Ovary (tissue), 3 donors: ENCODE measurements around the gene MALRD1.

Experiments used
- EP300 ChIP-seq: sonication (generic); formaldehyde crosslinking; IDR thresholded peaks from one replicate; pipeline ENCODE4 v1.6.1; 2017; ENCODE audit warnings: antibody characterized with exemption
- POLR2A ChIP-seq: fragments of 450-650 bp; IDR thresholded peaks from one replicate; pipeline ENCODE4 v1.6.1; 2017; ENCODE audit warnings: antibody characterized with exemption, mild to moderate bottlenecking, moderate library complexity
- TF ChIP-seq, protein P1 (sequence below), 3 donors: fragments of 450-650 bp in 2 of 3; fragments of 200-600 bp in 1 of 3; IDR thresholded peaks; one replicate each; pipeline versions ENCODE4 v1.5.1 to v1.8.0; 2016 to 2022; ENCODE audit warnings: antibody characterized with exemption in 3 of 3, mild to moderate bottlenecking in 1 of 3
- donor health status: DM: no; HTN: no; CAD: no.

DNA sequence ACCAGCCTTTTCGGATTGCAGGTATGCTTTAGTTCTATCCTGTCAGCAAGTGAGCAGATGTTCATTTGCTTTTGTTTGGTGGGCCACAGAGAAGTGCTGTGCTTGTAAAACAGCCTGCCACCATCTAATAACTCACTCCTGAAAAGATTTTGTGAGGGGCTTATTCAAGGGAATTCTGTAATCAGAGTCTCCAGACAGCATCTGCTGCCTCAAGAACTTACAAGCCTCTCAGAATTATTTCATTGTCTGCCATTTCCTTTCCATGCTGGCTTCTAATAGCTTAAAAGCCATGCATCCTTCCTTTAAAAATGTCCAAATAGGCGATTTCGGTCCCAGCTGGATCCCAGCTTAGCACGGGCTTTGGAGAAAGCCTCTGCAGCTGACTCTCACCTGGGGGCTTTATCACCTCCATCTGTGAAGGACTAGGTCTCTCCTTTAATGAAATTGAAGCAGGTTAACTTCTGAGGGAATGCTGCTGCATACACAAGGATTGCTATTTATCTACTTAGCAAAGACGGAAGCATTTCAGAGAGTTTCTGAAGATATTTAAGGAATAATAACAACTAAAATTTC lies 48.0 kb downstream of the MALRD1 start:
- TF ChIP-seq, protein P1, sequence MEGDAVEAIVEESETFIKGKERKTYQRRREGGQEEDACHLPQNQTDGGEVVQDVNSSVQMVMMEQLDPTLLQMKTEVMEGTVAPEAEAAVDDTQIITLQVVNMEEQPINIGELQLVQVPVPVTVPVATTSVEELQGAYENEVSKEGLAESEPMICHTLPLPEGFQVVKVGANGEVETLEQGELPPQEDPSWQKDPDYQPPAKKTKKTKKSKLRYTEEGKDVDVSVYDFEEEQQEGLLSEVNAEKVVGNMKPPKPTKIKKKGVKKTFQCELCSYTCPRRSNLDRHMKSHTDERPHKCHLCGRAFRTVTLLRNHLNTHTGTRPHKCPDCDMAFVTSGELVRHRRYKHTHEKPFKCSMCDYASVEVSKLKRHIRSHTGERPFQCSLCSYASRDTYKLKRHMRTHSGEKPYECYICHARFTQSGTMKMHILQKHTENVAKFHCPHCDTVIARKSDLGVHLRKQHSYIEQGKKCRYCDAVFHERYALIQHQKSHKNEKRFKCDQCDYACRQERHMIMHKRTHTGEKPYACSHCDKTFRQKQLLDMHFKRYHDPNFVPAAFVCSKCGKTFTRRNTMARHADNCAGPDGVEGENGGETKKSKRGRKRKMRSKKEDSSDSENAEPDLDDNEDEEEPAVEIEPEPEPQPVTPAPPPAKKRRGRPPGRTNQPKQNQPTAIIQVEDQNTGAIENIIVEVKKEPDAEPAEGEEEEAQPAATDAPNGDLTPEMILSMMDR (IDR thresholded peaks at IDR 0.05): no peak
- TF ChIP-seq POLR2A: no peak
- no peak for TF ChIP-seq EP300
